ENCODE data around the gene MYO5A.
A peak's percentile ranks its signal among the peaks of the same experiment; 100 is the strongest.
"Not testable (repeated sequence)": the region's sequence is repeated elsewhere in the genome, so short reads cannot be mapped to it uniquely, and the experiment has no call there.

The MYO5A gene

DNA sequence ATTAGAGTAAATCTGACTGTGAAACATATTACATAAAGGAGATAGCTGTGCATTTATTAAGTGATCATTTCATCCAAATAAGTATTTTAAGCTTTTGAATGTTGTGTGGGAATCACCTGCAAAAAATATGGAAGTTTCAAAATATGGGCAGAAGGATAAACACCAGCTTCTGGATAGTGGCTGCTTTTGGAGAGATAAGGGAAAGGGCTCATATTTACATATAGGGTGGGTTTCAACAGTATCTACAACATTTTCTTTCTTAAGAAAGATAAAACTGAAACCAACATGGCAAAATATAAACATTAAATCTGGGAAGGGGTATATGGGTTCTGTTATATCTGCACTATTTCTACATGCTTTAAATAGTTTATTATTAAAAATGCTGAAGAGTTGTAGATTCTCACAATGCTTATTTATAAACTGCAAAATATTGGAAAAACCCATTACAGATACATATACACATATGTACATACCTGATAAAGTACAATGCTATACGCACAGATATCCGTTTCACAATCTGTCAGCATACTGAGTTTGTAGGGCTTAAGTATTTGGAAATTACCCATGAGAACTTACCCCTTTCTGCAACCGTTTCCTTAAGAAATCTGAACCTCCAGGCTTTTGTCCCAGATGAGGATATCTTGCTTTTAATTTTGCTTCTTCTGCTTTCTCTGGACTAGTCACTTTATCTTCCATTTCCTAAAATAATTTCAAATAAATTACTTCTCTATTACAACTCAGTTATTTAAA, 28.0 kb upstream of the MYO5A start:
- no peak overlapping the region for H3K4me3 ChIP-seq (replicated peaks in 1 of 2; ENCODE audit: low read depth in 2 of 2, low read length in 2 of 2)
- no peak for DNase-seq (ENCODE audit: low read depth in 2 of 2)
- TF ChIP-seq, protein P1, sequence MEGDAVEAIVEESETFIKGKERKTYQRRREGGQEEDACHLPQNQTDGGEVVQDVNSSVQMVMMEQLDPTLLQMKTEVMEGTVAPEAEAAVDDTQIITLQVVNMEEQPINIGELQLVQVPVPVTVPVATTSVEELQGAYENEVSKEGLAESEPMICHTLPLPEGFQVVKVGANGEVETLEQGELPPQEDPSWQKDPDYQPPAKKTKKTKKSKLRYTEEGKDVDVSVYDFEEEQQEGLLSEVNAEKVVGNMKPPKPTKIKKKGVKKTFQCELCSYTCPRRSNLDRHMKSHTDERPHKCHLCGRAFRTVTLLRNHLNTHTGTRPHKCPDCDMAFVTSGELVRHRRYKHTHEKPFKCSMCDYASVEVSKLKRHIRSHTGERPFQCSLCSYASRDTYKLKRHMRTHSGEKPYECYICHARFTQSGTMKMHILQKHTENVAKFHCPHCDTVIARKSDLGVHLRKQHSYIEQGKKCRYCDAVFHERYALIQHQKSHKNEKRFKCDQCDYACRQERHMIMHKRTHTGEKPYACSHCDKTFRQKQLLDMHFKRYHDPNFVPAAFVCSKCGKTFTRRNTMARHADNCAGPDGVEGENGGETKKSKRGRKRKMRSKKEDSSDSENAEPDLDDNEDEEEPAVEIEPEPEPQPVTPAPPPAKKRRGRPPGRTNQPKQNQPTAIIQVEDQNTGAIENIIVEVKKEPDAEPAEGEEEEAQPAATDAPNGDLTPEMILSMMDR (IDR thresholded peaks at IDR 0.05; ENCODE audit: low read depth, low read length): no peak

DNA sequence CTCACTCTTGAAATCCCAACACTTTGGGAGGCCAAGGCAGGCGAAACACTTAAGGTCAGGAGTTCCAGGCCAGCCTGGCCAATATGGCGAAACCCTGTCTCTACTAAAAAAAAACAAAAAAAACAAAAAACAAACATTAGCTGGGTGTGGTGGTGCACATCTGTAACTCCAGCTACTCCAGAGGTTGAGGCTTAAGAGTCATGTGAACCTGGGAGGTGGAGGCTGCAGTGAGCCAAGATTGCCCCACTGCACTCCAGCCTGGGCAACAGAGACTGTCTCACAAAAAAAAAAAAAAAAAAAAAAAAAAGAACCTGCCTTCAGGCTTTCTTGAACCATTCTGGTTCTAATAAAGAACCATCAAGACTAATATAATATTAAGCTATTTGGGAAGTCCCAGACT, 23.6 kb upstream of the MYO5A start:
- H3K4me3 ChIP-seq (replicated peaks in 1 of 2; ENCODE audit: low read depth in 2 of 2, low read length in 2 of 2): no peak overlapping the region
- TF ChIP-seq, protein P1 (IDR thresholded peaks at IDR 0.05; ENCODE audit: low read depth, low read length): no peak
- no peak for DNase-seq (ENCODE audit: low read depth in 2 of 2)

DNA sequence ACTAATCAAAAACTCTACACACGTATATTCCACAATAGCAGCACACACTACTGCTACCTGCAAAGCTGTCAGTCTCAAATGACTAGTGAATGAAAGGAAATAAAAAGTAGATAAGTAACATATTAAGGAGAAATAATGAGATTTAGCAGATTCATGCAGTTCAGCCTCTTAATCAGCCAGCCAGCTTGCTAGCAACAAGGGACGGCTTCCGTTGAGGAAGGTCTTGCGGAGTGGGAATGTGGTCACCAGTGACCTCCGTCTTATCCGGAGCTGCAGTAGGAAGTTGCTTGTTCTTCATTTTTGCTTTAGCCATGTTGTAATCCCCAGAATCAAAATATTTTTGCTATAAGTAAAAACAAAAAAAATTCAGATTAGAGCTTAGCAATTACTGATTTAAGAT, 23.1 kb upstream of the MYO5A start:
- no peak for DNase-seq (ENCODE audit: low read depth in 2 of 2)
- H3K4me3 ChIP-seq (replicated peaks in 1 of 2; ENCODE audit: low read depth in 2 of 2, low read length in 2 of 2): no peak overlapping the region
- TF ChIP-seq, protein P1 (IDR thresholded peaks at IDR 0.05; ENCODE audit: low read depth, low read length): no peak

DNA sequence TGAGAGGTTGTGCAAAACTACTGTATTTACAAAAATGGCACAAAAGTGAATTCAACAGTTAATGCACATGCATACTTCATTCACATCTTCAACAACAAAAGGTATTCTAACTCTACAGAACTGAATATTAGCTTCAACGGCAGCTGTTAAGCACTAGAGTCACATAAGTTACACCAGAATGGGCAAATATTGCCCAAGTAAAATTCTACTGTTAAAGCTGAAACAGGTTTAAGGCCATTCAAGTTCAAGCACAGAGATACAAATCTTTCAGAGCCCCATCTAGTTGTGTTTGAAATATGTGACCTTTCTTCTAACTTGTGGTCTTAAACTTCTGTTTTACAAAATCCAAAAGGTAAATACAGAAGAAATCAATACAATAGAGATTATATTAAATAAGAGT, 22.5 kb upstream of the MYO5A start:
- H3K4me3 ChIP-seq (replicated peaks in 1 of 2; ENCODE audit: low read depth in 2 of 2, low read length in 2 of 2): not testable (repeated sequence)

DNA sequence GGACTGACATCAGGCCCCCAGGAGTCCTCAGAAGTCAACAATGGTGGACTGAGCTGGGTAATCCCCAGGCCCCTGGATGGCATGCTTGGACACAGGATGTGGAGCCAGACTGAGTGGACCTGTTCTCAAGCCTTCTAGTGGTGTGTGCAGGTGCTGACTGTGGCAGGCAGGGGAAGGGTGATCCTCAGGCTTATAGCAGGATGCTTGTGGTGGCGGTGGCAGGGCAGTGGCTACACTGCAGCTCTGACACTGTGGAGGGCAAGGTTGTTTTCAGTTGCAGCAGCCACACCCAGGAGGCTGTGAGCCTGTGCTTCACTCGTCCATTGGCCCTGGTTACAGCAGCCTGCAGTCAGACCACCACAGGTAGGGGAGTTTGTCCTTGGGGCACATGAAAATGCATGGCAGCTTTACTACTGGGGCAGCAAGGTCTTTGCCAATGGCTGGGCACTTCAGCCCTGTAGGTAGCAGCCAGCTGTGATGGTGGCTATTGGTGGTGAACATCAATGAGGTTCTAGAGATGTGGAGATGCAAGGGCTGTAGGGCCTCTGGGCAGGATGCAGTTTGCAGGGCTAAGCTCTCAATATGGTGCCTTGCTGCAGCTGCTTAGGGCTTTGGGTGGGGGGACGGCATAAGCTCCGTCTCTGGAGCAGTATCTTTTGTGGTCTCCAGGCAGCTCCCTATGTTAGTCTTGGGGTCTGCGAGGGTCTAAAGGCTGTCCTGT, 17.5 kb upstream of the MYO5A start:
- H3K4me3 ChIP-seq (replicated peaks in 1 of 2; ENCODE audit: low read depth in 2 of 2, low read length in 2 of 2): no peak overlapping the region
- DNase-seq (ENCODE audit: low read depth in 2 of 2): no peak
- TF ChIP-seq, protein P1 (IDR thresholded peaks at IDR 0.05; ENCODE audit: low read depth, low read length): no peak

More for the DNA sequence above, 22.5 kb upstream of the MYO5A start:
- not testable (repeated sequence) for DNase-seq (ENCODE audit: low read depth in 2 of 2)

DNA sequence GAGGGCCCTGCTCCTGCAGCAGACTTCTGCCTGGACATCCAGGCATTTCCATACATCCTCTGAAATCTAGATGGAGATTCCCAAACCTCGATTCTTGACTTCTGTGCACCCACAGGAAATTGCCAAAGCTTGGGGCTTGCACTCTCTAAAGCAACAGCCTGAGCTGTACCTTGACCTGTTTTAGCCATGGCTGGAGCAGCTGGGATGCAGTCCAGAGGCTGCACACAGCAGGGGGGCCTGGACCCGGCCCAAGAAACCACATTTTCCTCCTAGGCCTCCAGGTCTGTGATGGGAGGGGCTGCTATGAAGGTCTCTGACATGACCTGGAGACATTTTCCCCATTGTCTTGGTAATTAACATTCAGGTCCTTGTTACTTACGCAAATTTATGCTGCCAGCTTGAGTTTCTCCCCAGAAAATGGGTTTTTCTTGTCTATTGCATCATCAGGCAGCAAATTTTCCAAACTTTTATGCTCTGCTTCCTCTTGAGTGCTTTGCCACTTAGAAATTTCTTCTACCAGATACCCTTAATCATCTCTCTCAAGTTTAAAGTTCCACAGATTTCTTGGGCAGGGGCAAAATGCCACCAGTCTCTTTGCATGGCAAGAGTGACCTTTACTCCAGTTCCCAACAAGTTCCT, 11.8 kb upstream of the MYO5A start:
- H3K4me3 ChIP-seq (replicated peaks in 1 of 2; ENCODE audit: low read depth in 2 of 2, low read length in 2 of 2): no peak overlapping the region
- peak in 1 of 2 donors; percentile 13 for DNase-seq (ENCODE audit: low read depth in 2 of 2)
- TF ChIP-seq, protein P1 (IDR thresholded peaks at IDR 0.05; ENCODE audit: low read depth, low read length): no peak

DNA sequence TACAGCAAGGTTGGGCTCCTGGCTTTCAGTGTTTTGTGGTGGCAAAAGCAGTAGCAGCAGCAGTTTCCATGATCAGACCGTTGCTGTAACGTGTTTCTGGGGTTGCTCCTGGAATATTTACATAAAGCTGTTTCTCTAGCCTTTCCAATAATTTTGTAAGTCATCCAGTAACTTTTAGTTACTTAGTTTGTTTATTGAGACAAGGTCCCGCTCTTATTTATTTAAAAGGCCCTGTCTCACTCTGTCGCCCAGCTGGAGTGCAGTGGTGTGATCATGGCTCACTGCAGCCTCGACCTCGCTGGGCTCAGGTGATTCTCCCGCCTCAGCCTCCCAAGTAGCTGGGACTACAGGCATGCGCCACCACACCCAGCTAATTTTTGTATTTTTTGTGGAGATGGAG, 8.8 kb upstream of the MYO5A start:
- TF ChIP-seq, protein P1 (IDR thresholded peaks at IDR 0.05; ENCODE audit: low read depth, low read length): no peak
- DNase-seq (ENCODE audit: low read depth in 2 of 2): no peak

More for the DNA sequence above, 8.8 kb upstream of the MYO5A start:
- no peak overlapping the region for H3K4me3 ChIP-seq (replicated peaks in 1 of 2; ENCODE audit: low read depth in 2 of 2, low read length in 2 of 2)
